K562 (cell line): ENCODE data around the gene TBC1D3B.
"Not testable (repeated sequence)": the region's sequence is repeated elsewhere in the genome, so short reads cannot be mapped to it uniquely, and the experiment has no call there.

ENCODE experiments used
- BHLHE40 ChIP-seq: IDR thresholded peaks from 2 replicates; pipeline ENCODE4 v1.6.1; 2011; ENCODE audit warnings: low read length, improper control_type of control experiment
- HNRNPH1 ChIP-seq: fragments of 200-400 bp; formaldehyde crosslinking; optimal IDR thresholded peaks from 2 replicates; pipeline ENCODE3; 2017; ENCODE audit warnings: low read depth, mild to moderate bottlenecking, low read length, moderate library complexity
- OTX1 ChIP-seq: fragments of 450-650 bp; formaldehyde crosslinking; IDR thresholded peaks from 2 replicates; pipeline ENCODE4 v1.4.0; 2022; ENCODE audit warnings: mild to moderate bottlenecking

DNA sequence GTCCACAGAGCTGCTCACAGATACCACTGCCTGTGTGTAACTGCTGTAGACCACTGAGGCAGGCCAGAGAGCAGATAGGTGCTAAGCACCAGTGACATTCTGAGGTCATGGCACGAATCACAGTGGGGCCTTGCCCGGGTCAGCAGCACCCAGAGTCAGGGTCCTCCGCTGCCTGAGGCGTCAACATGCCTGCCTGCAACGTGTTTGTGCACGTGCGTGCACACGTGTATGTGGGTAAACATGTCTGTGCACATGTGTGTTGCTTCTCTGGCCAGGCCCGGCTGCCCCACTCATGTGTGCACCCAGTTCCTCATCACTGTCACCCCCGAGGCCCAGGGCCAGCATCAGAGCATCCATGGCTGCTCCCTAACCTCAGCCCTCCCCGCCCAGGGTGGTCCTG, at the start of gene TBC1D3B:
- TF ChIP-seq BHLHE40, HNRNPH1, OTX1: not testable (repeated sequence)
